Glutamatergic neuron (in vitro differentiated cells): ENCODE results near the gene FAM43B. TPM values are rescaled to one million over a fixed set of nuclear protein-coding genes. Genes with fewer than 3 reads are reported as not detected.

Experiments used
- DNase-seq: peaks from one replicate; pipeline ENCODE4 v3.0.0; 2022
- H3K27ac Mint-ChIP-seq: one replicate; pipeline ENCODE4 v1.8.0; 2020; ENCODE audit warnings: mild to moderate bottlenecking, mixed read lengths, inconsistent platforms; ENCODE audit not compliant: unreplicated experiment
- H3K27me3 Mint-ChIP-seq: one replicate; pipeline ENCODE4 v1.8.0; 2020; ENCODE audit warnings: mild to moderate bottlenecking, moderate library complexity, mixed read lengths, inconsistent platforms; ENCODE audit not compliant: unreplicated experiment
- H3K36me3 Mint-ChIP-seq: one replicate; pipeline ENCODE4 v1.8.0; 2020; ENCODE audit warnings: mild to moderate bottlenecking, mixed read lengths, inconsistent platforms; ENCODE audit not compliant: unreplicated experiment
- H3K4me1 Mint-ChIP-seq: one replicate; pipeline ENCODE4 v1.8.0; 2020; ENCODE audit warnings: mild to moderate bottlenecking, low read depth, mixed read lengths, inconsistent platforms; ENCODE audit not compliant: unreplicated experiment
- H3K4me3 Mint-ChIP-seq: one replicate; pipeline ENCODE4 v1.8.0; 2020; ENCODE audit warnings: mild to moderate bottlenecking, mixed read lengths, inconsistent platforms; ENCODE audit not compliant: unreplicated experiment
- H3K9me3 Mint-ChIP-seq: one replicate; pipeline ENCODE4 v1.8.0; 2020; ENCODE audit warnings: mild to moderate bottlenecking, moderate library complexity, mixed read lengths, inconsistent platforms; ENCODE audit not compliant: unreplicated experiment
- CTCF ChIP-seq: fragments of 200-600 bp; sonication (generic); IDR thresholded peaks from one replicate; pipeline ENCODE4 v1.5.0; 2021; ENCODE audit not compliant: partially characterized antibody, unreplicated experiment
- long read RNA-seq: library from polyadenylated mRNA; unstranded; transcript quantifications from one replicate; pipeline ENCODE4 v2.0.0, GENCODE V29; 2020; ENCODE audit not compliant: unreplicated experiment
- total RNA-seq: library from RNA; stranded (reverse); fragmentation: NEBNext Ultra II Directional; extraction: Animal tissue kit (Norgen Biotek cat#: 25700); gene quantifications from one replicate; pipeline ENCODE4 v1.2.1, GENCODE V29; 2021; ENCODE audit not compliant: unreplicated experiment

FAM43B gene
- not detected for total RNA-seq
- long read RNA-seq: 0 reads

GRCh38 chr1:20551945-20552727, at the start of gene FAM43B:
Gene FAM43B, plus strand, starts transcription at chr1:20552573. Its CDS starts 401 bp downstream, at chr1:20552974.
- H3K4me3 Mint-ChIP-seq: peak within 1 kb of the TSS; percentile 71
- H3K27ac Mint-ChIP-seq: no peak within 1 kb of the TSS
- peak; percentile 69 for DNase-seq
- no peaks in the 10 kb centered on the region for H3K9me3 Mint-ChIP-seq
- TF ChIP-seq CTCF: no peak
- no peaks in the 10 kb centered on the region for H3K4me1 Mint-ChIP-seq
- H3K27me3 Mint-ChIP-seq: peaks cover 14% of the 10 kb centered on the region
- H3K36me3 Mint-ChIP-seq: no peaks in the 10 kb centered on the region

GRCh38 chr1:20505488-20505887, 46.9 kb upstream of the FAM43B start:
- Mint-ChIP-seq H3K4me3 (no peak overlapping the region), H3K9me3 (peaks cover 1% of the 10 kb centered on the region), H3K27ac (no peak overlapping the region), H3K4me1 (peaks cover 2% of the 10 kb centered on the region), H3K27me3 (no peaks in the 10 kb centered on the region), H3K36me3 (no peaks in the 10 kb centered on the region)
- DNase-seq: no peak
- no peak for TF ChIP-seq CTCF

- TF ChIP-seq CTCF: no peak
- H3K9me3 Mint-ChIP-seq: peaks cover 1% of the 10 kb centered on the region
- H3K27me3 Mint-ChIP-seq: no peaks in the 10 kb centered on the region
- H3K4me1 Mint-ChIP-seq: peaks cover 2% of the 10 kb centered on the region
- H3K4me3 Mint-ChIP-seq: peak overlapping the region; percentile 91
- no peaks in the 10 kb centered on the region for H3K36me3 Mint-ChIP-seq
- no peak for DNase-seq
- peak overlapping the region; percentile 49 for H3K27ac Mint-ChIP-seq
Observed at GRCh38 chr1:20507248-20507563, 45.2 kb upstream of the FAM43B start.

- Mint-ChIP-seq H3K4me3 (peak within 1 kb of the TSS; percentile 91), H3K27me3 (no peaks in the 10 kb centered on the region)
Observed at GRCh38 chr1:20507564-20508410, 44.6 kb upstream of the FAM43B start, which contains the start of gene MUL1. Gene MUL1, minus strand, starts transcription at chr1:20508151. Its CDS starts 127 bp downstream, at chr1:20508024.

More at GRCh38 chr1:20507564-20508410, 44.6 kb upstream of the FAM43B start, which contains the start of gene MUL1:
- peak; percentile 98 for DNase-seq
- H3K27ac Mint-ChIP-seq: peak within 1 kb of the TSS; percentile 49
- H3K4me1 Mint-ChIP-seq: peaks cover 2% of the 10 kb centered on the region
- TF ChIP-seq CTCF: no peak
- H3K9me3 Mint-ChIP-seq: peaks cover 1% of the 10 kb centered on the region
- no peaks in the 10 kb centered on the region for H3K36me3 Mint-ChIP-seq
